ENCODE measurements around the gene CHAD.

The CHAD gene

DNA sequence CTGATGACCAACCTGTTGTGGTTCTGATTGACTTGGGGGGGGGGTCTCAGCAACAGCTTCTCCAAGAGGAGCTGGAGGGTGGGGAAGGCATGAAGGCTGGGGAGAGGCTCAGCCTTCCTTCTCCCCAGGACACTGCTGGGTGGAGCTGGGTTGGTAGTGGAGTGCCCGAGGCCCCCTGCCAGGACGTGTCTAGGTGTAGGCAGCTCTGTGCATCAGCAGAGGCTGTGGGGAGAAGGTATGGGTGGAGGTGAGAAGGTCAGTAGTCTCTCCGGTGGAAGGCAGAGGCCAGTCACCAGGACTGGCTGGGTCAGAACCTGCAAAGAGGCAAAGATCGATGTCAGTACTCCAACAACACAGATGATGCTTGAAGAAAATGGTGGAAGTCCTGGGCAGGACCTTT lies 3.9 kb downstream of the CHAD start:
- Histone ChIP-seq H3K27ac (ENCODE audit: insufficient read depth in 1 of 2, low read depth in 1 of 2, low read length in 2 of 2, poor library complexity in 1 of 2, severe bottlenecking in 2 of 2) (no peak overlapping the region), H3K27me3 (replicated peaks in 2 of 5; ENCODE audit: control insufficient read depth in 4 of 5, insufficient read depth in 5 of 5, low read length in 4 of 5) (peaks cover 0 to 29% (median 7%) of the 10 kb centered on the region in 5 experiments), H3K4me1 (ENCODE audit: control extremely low read depth in 1 of 4, control insufficient read depth in 4 of 4, insufficient read depth in 4 of 4, low read length in 3 of 4) (peaks cover 0 to 15% (median 8%) of the 10 kb centered on the region in 4 experiments), H3K4me3 (ENCODE audit: control insufficient read depth in 1 of 7, extremely low read depth in 1 of 7, insufficient read depth in 4 of 7, low read depth in 2 of 7, low read length in 6 of 7) (no peak overlapping the region), H3K9me3 (ENCODE audit: control extremely low read depth in 1 of 5, control insufficient read depth in 4 of 5, insufficient read depth in 2 of 5, low read depth in 1 of 5, low read length in 4 of 5) (no peaks in the 10 kb centered on the region), H3K36me3 (ENCODE audit: control insufficient read depth in 4 of 4, insufficient read depth in 4 of 4, low read length in 3 of 4) (peaks cover 0 to 14% (median 5%) of the 10 kb centered on the region in 4 experiments)
- CTCF ChIA-PET, result interaction anchor here (0.5 to 1.5 kb wide), 3 partner anchors 9 to 144 kb away, joined by 3 to 4 read pairs (median 3); no protein-coding TSS in a partner anchor
- POLR2A ChIA-PET, result no interaction called here
- 100% methylated on average over 2 of the region's 4 CpGs for WGBS (ENCODE audit: insufficient coverage)
- no peak for DNase-seq

DNA sequence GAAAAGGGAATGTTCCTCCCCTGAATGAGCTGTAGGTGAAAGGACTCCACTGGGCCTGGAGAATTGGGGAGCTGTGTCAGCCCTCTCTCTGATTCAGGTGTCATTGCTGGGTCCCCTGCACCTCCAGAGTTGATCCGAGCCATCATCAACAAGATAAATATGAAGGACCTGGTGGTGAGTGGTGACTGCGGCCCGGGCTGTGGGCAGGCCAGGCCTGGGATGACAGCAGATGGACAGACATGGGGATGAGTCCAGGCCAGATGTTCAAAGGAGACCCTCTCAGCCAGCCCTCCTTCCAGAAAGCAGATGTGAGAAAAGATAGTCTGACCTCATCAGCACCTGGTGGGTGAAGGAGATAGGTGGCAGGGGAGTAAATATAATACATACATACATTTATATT lies 4.6 kb downstream of the CHAD start:
- H3K27me3 ChIP-seq (replicated peaks in 2 of 5; ENCODE audit: control insufficient read depth in 4 of 5, insufficient read depth in 5 of 5, low read length in 4 of 5), result peaks cover 0 to 23% (median 7%) of the 10 kb centered on the region in 5 experiments
- H3K36me3 ChIP-seq (ENCODE audit: control insufficient read depth in 4 of 4, insufficient read depth in 4 of 4, low read length in 3 of 4), result peaks cover 0 to 14% (median 5%) of the 10 kb centered on the region in 4 experiments
- no peaks in the 10 kb centered on the region for H3K9me3 ChIP-seq (ENCODE audit: control extremely low read depth in 1 of 5, control insufficient read depth in 4 of 5, insufficient read depth in 2 of 5, low read depth in 1 of 5, low read length in 4 of 5)
- no peak overlapping the region for H3K27ac ChIP-seq (ENCODE audit: insufficient read depth in 1 of 2, low read depth in 1 of 2, low read length in 2 of 2, poor library complexity in 1 of 2, severe bottlenecking in 2 of 2)
- no peak for DNase-seq
- no peak overlapping the region for H3K4me3 ChIP-seq (ENCODE audit: control insufficient read depth in 1 of 7, extremely low read depth in 1 of 7, insufficient read depth in 4 of 7, low read depth in 2 of 7, low read length in 6 of 7)
- H3K4me1 ChIP-seq (ENCODE audit: control extremely low read depth in 1 of 4, control insufficient read depth in 4 of 4, insufficient read depth in 4 of 4, low read length in 3 of 4), result peaks cover 0 to 9% (median 6%) of the 10 kb centered on the region in 4 experiments
- ChIA-PET CTCF (interaction anchor here (0.5 kb wide), 1 partner anchor 143 kb away, joined by 3 read pairs; no protein-coding TSS in a partner anchor), POLR2A (interaction anchor here (0.6 kb wide), 1 partner anchor 1002 kb away, joined by 5 read pairs; no protein-coding TSS in a partner anchor)
- no CpG with 5 or more reads among the region's 3 CpGs for WGBS (ENCODE audit: insufficient coverage)

GRCh38 chr17:50462446-50462845 lies 6.2 kb downstream of the CHAD start:
- Histone ChIP-seq H3K36me3 (ENCODE audit: control insufficient read depth in 4 of 4, insufficient read depth in 4 of 4, low read length in 3 of 4) (peaks cover 0 to 14% (median 5%) of the 10 kb centered on the region in 4 experiments), H3K27me3 (replicated peaks in 2 of 5; ENCODE audit: control insufficient read depth in 4 of 5, insufficient read depth in 5 of 5, low read length in 4 of 5) (peaks cover 0 to 6% (median 0%) of the 10 kb centered on the region in 5 experiments), H3K9me3 (ENCODE audit: control extremely low read depth in 1 of 5, control insufficient read depth in 4 of 5, insufficient read depth in 2 of 5, low read depth in 1 of 5, low read length in 4 of 5) (no peaks in the 10 kb centered on the region), H3K4me1 (ENCODE audit: control extremely low read depth in 1 of 4, control insufficient read depth in 4 of 4, insufficient read depth in 4 of 4, low read length in 3 of 4) (no peaks in the 10 kb centered on the region), H3K27ac (ENCODE audit: insufficient read depth in 1 of 2, low read depth in 1 of 2, low read length in 2 of 2, poor library complexity in 1 of 2, severe bottlenecking in 2 of 2) (no peak overlapping the region), H3K4me3 (ENCODE audit: control insufficient read depth in 1 of 7, extremely low read depth in 1 of 7, insufficient read depth in 4 of 7, low read depth in 2 of 7, low read length in 6 of 7) (no peak overlapping the region)
- DNase-seq, result no peak
- POLR2A ChIA-PET, result interaction anchor here (0.9 kb wide), 1 partner anchor 24 kb away, joined by 3 read pairs; no protein-coding TSS in a partner anchor
- WGBS (ENCODE audit: insufficient coverage), result 93% methylated on average over 9 of the region's 9 CpGs
- CTCF ChIA-PET, result no interaction called here

DNA sequence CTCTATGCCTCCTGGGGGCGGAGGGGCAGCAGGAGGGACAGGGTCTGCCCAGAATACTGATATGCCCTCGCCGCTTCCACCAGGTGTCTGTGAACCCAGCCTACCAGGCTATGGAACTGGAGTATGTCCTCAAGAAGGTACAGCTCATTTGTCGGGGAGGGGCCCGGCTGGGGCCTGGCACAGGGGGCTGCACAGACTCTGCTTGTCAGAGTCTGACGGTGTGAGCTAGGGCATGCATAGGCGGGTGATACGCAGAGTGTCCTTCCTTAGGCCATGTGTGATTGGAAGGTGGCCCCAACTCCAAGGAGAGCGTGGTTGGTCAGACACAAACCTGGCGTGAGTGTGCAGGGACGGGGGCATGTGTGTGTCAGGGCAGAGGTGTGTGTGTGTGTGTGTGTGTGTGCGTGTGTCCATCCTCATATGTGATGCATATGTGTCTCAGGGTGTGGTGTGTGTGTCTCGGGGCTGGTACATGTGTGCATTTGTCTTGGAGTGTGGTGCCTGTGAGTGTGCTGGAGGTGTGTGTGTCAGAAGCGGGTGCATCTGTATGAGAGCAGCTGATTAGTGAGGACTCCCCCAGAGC lies 7.0 kb downstream of the CHAD start:
- POLR2A ChIA-PET, result interaction anchor here (0.9 kb wide), 1 partner anchor 23 kb away, joined by 3 read pairs; no protein-coding TSS in a partner anchor
- H3K9me3 ChIP-seq (ENCODE audit: control extremely low read depth in 1 of 5, control insufficient read depth in 4 of 5, insufficient read depth in 2 of 5, low read depth in 1 of 5, low read length in 4 of 5), result no peaks in the 10 kb centered on the region
- WGBS (ENCODE audit: insufficient coverage), result 94% methylated on average over 13 of the region's 14 CpGs
- no peak overlapping the region for H3K27ac ChIP-seq (ENCODE audit: insufficient read depth in 1 of 2, low read depth in 1 of 2, low read length in 2 of 2, poor library complexity in 1 of 2, severe bottlenecking in 2 of 2)
- H3K4me1 ChIP-seq (ENCODE audit: control extremely low read depth in 1 of 4, control insufficient read depth in 4 of 4, insufficient read depth in 4 of 4, low read length in 3 of 4), result no peaks in the 10 kb centered on the region
- CTCF ChIA-PET, result interaction anchor here (1.5 kb wide), 1 partner anchor 21 kb away, joined by 6 read pairs; no protein-coding TSS in a partner anchor
- peaks cover 0 to 14% (median 5%) of the 10 kb centered on the region in 4 experiments for H3K36me3 ChIP-seq (ENCODE audit: control insufficient read depth in 4 of 4, insufficient read depth in 4 of 4, low read length in 3 of 4)
- no peak for DNase-seq
- no peak overlapping the region for H3K4me3 ChIP-seq (ENCODE audit: control insufficient read depth in 1 of 7, extremely low read depth in 1 of 7, insufficient read depth in 4 of 7, low read depth in 2 of 7, low read length in 6 of 7)
- H3K27me3 ChIP-seq (replicated peaks in 2 of 5; ENCODE audit: control insufficient read depth in 4 of 5, insufficient read depth in 5 of 5, low read length in 4 of 5), result no peaks in the 10 kb centered on the region

DNA sequence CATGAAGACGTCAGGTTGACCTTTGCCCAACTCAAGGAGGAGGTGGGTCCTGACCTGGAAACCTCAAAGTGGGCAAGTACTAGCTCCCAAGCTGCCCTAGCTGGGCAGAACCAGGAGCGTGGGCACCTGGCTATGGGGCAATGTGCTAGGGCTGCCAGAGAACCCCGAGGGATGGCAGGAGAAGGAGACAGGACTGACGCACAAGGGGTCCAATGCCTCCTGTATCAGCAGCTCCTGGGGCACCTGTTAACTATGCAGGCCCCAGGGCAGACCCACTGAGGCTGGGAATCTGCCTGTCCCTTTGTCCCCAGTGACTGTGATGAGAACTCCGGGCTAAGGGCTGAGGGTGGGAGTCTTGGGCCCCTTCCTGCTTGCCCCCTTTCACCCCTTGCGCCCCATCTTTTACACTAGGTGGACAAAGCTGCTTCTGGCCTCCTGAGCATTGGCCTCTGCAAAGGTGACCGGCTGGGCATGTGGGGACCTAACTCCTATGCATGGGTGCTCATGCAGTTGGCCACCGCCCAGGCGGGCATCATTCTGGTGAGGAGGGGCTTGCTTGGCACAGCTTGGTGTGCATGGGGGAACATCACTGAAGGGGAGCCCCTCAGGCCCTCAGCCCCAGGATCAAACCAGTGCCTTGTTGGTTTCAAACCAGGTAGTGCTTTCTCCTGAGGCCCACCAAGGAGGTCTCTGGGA lies 7.7 kb downstream of the CHAD start:
- Histone ChIP-seq H3K9me3 (ENCODE audit: control extremely low read depth in 1 of 5, control insufficient read depth in 4 of 5, insufficient read depth in 2 of 5, low read depth in 1 of 5, low read length in 4 of 5) (no peaks in the 10 kb centered on the region), H3K27me3 (replicated peaks in 2 of 5; ENCODE audit: control insufficient read depth in 4 of 5, insufficient read depth in 5 of 5, low read length in 4 of 5) (no peaks in the 10 kb centered on the region), H3K4me1 (ENCODE audit: control extremely low read depth in 1 of 4, control insufficient read depth in 4 of 4, insufficient read depth in 4 of 4, low read length in 3 of 4) (no peaks in the 10 kb centered on the region), H3K4me3 (ENCODE audit: control insufficient read depth in 1 of 7, extremely low read depth in 1 of 7, insufficient read depth in 4 of 7, low read depth in 2 of 7, low read length in 6 of 7) (no peak overlapping the region), H3K36me3 (ENCODE audit: control insufficient read depth in 4 of 4, insufficient read depth in 4 of 4, low read length in 3 of 4) (peaks cover 0 to 14% (median 5%) of the 10 kb centered on the region in 4 experiments), H3K27ac (ENCODE audit: insufficient read depth in 1 of 2, low read depth in 1 of 2, low read length in 2 of 2, poor library complexity in 1 of 2, severe bottlenecking in 2 of 2) (no peak overlapping the region)
- DNase-seq, result no peak
- ChIA-PET POLR2A (no interaction called here), CTCF (interaction anchor here (1.4 to 1.5 kb wide), 2 partner anchors 11 to 22 kb away, joined by 4 to 6 read pairs; no protein-coding TSS in a partner anchor)
- WGBS (ENCODE audit: insufficient coverage), result 97% methylated on average over 8 of the region's 9 CpGs

GRCh38 chr17:50459756-50460155 lies 8.9 kb downstream of the CHAD start:
- 100% methylated on average over 3 of the region's 4 CpGs for WGBS (ENCODE audit: insufficient coverage)
- Histone ChIP-seq H3K27me3 (replicated peaks in 2 of 5; ENCODE audit: control insufficient read depth in 4 of 5, insufficient read depth in 5 of 5, low read length in 4 of 5) (no peaks in the 10 kb centered on the region), H3K36me3 (ENCODE audit: control insufficient read depth in 4 of 4, insufficient read depth in 4 of 4, low read length in 3 of 4) (peaks cover 0 to 11% (median 5%) of the 10 kb centered on the region in 4 experiments), H3K9me3 (ENCODE audit: control extremely low read depth in 1 of 5, control insufficient read depth in 4 of 5, insufficient read depth in 2 of 5, low read depth in 1 of 5, low read length in 4 of 5) (no peaks in the 10 kb centered on the region), H3K4me1 (ENCODE audit: control extremely low read depth in 1 of 4, control insufficient read depth in 4 of 4, insufficient read depth in 4 of 4, low read length in 3 of 4) (no peaks in the 10 kb centered on the region), H3K4me3 (ENCODE audit: control insufficient read depth in 1 of 7, extremely low read depth in 1 of 7, insufficient read depth in 4 of 7, low read depth in 2 of 7, low read length in 6 of 7) (no peak overlapping the region), H3K27ac (ENCODE audit: insufficient read depth in 1 of 2, low read depth in 1 of 2, low read length in 2 of 2, poor library complexity in 1 of 2, severe bottlenecking in 2 of 2) (no peak overlapping the region)
- ChIA-PET CTCF (no interaction called here), POLR2A (no interaction called here)
- no peak for DNase-seq

All from common myeloid progenitor, CD34-positive (primary cell).